ENCODE data around the gene ZFP1. TPM values are rescaled to one million over a fixed set of nuclear protein-coding genes. Genes with fewer than 3 reads are reported as not detected.

The ZFP1 gene
- total RNA-seq, 4 donors from 2014 or later, result 9.8 to 18.4 (median 15.4) TPM

GRCh38 chr16:75219838-75220237, 71.5 kb downstream of the ZFP1 start:
- no peaks in the 10 kb centered on the region for H3K9me3 ChIP-seq
- ATAC-seq, result no peak
- no peaks in the 10 kb centered on the region for H3K36me3 ChIP-seq
- H3K4me3 ChIP-seq, result no peak overlapping the region
- TF ChIP-seq POLR2A (IDR thresholded peaks at IDR 0.05) (no peak), CTCF (IDR thresholded peaks at IDR 0.05) (no peak), EP300 (IDR thresholded peaks at IDR 0.05) (no peak), POLR2AphosphoS5 (IDR thresholded peaks at IDR 0.05) (no peak)
- 47 to 64% methylated on average over 3 to 5 of the region's 5 CpGs for WGBS, 2 donors (ENCODE audit: low coverage in 1 of 2)
- H3K27ac ChIP-seq, result no peak overlapping the region
- H3K4me1 ChIP-seq, result no peaks in the 10 kb centered on the region
- H3K27me3 ChIP-seq, result peaks cover 8% of the 10 kb centered on the region

Other genes starting within 250 kb of the ZFP1 start
- gene WDR59, start 163.4 kb upstream of the ZFP1 start, total RNA-seq, result 10 to 100 TPM; 18.4 to 31.3 (median 21.4) TPM
- gene ZNRF1, start 149.5 kb upstream of the ZFP1 start, total RNA-seq, result 10 to 100 TPM; 12.8 to 24.1 (median 19.0) TPM
- 10 to 100 TPM in 2 of 4 donors, 1 to 10 TPM in 2; 5.1 to 12.8 (median 8.6) TPM for gene LDHD, start 31.7 kb upstream of the ZFP1 start, total RNA-seq
- gene CTRB2, start 58.6 kb downstream of the ZFP1 start, total RNA-seq, result not detected
- not detected for gene CTRB1, start 70.5 kb downstream of the ZFP1 start, total RNA-seq
- gene BCAR1, start 103.1 kb downstream of the ZFP1 start, total RNA-seq, result 10 to 100 TPM; 34.6 to 63.7 (median 37.0) TPM